NB4 (cell line): Measurements from ENCODE around the gene CPEB4.

ENCODE experiments used
- DNase-seq: peaks from one replicate; pipeline ENCODE4 v3.0.0; 2010; ENCODE audit warnings: low read depth
- H3K4me3 ChIP-seq: one replicate; pipeline ENCODE4 v1.5.1; 2011; ENCODE audit warnings: mild to moderate bottlenecking, low read depth, low read length, moderate library complexity
- MYC ChIP-seq: IDR thresholded peaks from 2 replicates; pipeline ENCODE4 v1.6.1; 2011; ENCODE audit warnings: low read depth, low read length
- POLR2A ChIP-seq: IDR thresholded peaks from 2 replicates; pipeline ENCODE4 v1.6.1; 2011; ENCODE audit warnings: mild to moderate bottlenecking; ENCODE audit not compliant: insufficient read length; ENCODE audit errors: extremely low read depth
- TF ChIP-seq, protein P1 (sequence below): IDR thresholded peaks from 2 replicates; pipeline ENCODE4 v1.6.1; 2011; ENCODE audit warnings: low read depth, low read length
- TF ChIP-seq, protein P2 (sequence below): IDR thresholded peaks from one replicate; pipeline ENCODE4 v1.5.1; 2012; ENCODE audit warnings: low read depth, low read length

The CPEB4 gene

DNA sequence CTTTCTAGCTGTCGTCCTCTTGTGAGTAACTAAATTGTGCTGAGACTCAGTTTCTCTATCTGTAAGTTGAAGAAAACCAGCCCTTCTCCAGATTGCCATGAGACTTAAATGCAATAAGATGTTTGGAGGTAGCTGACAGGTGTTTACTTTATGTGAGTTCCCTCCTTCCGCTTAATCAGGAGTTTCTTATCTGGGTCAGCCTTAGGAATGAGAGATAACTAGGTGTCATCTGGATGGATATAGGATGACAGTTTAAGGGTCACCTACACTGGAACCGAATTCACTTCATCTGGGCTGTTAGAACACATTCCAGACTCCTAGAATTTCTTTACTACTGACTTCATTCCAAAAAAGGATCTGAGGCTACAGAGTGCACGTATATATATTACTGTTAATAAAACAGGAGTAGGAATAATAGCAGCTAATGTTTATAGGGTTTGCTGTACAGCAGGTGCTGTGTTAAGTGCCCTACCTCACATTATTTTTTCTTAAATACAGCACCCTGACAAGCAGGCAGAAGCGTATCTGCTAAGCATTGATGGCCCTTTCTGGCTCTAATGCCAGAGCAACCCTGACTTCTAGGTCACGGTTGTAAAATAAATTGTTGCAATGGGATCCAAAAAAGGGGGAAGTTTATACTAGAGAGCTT is 30.0 kb upstream of the CPEB4 start:
- TF ChIP-seq MYC (no peak), POLR2A (no peak)
- TF ChIP-seq, protein P1, sequence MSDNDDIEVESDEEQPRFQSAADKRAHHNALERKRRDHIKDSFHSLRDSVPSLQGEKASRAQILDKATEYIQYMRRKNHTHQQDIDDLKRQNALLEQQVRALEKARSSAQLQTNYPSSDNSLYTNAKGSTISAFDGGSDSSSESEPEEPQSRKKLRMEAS = no peak
- TF ChIP-seq, protein P2, sequence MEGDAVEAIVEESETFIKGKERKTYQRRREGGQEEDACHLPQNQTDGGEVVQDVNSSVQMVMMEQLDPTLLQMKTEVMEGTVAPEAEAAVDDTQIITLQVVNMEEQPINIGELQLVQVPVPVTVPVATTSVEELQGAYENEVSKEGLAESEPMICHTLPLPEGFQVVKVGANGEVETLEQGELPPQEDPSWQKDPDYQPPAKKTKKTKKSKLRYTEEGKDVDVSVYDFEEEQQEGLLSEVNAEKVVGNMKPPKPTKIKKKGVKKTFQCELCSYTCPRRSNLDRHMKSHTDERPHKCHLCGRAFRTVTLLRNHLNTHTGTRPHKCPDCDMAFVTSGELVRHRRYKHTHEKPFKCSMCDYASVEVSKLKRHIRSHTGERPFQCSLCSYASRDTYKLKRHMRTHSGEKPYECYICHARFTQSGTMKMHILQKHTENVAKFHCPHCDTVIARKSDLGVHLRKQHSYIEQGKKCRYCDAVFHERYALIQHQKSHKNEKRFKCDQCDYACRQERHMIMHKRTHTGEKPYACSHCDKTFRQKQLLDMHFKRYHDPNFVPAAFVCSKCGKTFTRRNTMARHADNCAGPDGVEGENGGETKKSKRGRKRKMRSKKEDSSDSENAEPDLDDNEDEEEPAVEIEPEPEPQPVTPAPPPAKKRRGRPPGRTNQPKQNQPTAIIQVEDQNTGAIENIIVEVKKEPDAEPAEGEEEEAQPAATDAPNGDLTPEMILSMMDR = no peak
- no peak overlapping the region for H3K4me3 ChIP-seq
- DNase-seq = no peak

DNA sequence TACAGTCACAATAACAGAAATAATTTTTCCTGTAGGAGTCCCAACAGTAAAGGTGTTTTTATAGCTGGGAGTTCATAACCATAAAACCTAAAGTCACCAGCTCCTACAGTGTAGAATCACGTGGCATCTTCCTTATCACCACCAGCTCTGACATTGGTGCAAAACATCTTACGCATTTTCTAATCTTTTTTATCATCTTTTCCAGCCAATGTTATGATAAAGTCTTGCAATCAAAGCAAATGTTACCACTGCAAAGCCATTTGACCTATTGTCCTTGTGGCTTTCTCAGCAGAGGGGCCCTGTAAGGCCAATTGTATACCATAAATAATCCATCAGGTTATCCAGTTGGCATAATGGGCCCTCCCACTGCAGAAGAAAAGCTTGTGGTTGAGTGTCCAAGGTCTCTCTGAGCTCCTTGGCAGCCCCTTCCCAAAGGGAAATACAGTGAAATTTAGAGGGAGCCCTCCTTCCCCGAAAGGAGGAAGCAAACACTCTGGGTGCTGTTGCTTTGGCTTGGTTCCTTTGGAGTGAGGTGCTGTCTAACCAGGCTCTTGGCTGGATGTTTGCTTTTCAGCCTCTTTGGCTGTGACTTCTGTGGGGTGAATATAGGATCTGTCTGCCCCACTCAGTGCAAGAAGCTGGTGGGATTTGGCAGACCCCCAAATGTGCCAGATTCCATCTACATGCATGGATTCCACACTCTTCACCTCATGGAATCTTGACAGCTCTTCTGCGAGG is 29.3 kb upstream of the CPEB4 start:
- TF ChIP-seq, protein P1 = no peak
- TF ChIP-seq, protein P2 = no peak
- TF ChIP-seq MYC (no peak), POLR2A (no peak)
- no peak for DNase-seq
- H3K4me3 ChIP-seq = no peak overlapping the region

DNA sequence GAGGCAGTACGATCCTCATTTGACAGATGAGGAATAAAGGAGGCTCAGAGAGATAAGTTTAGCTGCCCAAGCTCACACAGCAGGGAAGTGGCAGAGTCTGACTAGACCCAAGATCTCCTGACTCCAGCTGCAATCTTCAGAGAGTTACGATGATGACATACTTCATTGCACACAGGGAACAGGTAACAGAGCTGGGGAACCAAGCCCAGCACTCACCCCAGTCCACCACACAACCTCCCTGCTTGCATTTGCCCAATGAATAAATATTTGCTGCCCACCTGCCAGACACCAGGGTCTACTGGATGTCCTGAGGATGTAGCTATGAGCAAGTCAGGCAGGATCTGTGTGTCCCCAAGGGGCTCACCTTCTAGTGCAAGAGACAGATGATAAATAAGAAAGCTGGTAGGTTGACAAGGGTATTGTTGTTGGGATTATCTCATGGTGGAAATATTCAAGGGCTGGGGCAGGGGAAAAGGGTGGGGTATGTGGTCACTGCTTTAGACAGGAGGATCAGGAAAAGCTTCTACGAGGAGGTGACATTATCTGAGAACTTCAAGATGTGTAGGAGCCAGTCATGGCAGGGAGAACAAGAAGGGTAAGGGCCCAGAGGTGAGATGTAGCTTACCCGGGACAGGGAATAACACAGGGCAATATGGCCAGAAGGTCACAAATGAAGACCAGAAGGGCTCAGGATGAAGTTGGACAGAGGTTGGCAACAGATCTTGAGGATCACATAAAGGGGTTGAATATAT is 28.6 kb upstream of the CPEB4 start:
- H3K4me3 ChIP-seq = no peak overlapping the region
- TF ChIP-seq MYC (no peak), POLR2A (no peak)
- TF ChIP-seq, protein P2 = no peak
- TF ChIP-seq, protein P1 = no peak
- DNase-seq = no peak

GRCh38 chr5:173862047-173862477 is 26.1 kb upstream of the CPEB4 start:
- TF ChIP-seq, protein P2 = no peak
- no peak for TF ChIP-seq MYC
- TF ChIP-seq, protein P1 = no peak
- TF ChIP-seq POLR2A = no peak
- H3K4me3 ChIP-seq = no peak overlapping the region
- DNase-seq = no peak

GRCh38 chr5:173863359-173863758 is 24.8 kb upstream of the CPEB4 start:
- DNase-seq = no peak
- no peak overlapping the region for H3K4me3 ChIP-seq
- TF ChIP-seq MYC (no peak), POLR2A (no peak)
- TF ChIP-seq, protein P1 = no peak
- TF ChIP-seq, protein P2 = no peak
